OCI-LY7 (cell line): ENCODE results near the gene AKAP8L.
"Not testable (repeated sequence)": the region's sequence is repeated elsewhere in the genome, so short reads cannot be mapped to it uniquely, and the experiment has no call there.

Experiments
- CTCF ChIP-seq: fragments of 200-600 bp; sonication (generic); conservative IDR thresholded peaks from 2 replicates; pipeline ENCODE4 v1.5.1; 2014; ENCODE audit warnings: mild to moderate bottlenecking, antibody characterized with exemption, low read length, moderate library complexity, mixed read lengths
- EZH2phosphoT487 ChIP-seq: fragments of 200-600 bp; sonication (generic); IDR thresholded peaks from 2 replicates; pipeline ENCODE4 v1.6.1; 2018; ENCODE audit warnings: low read depth, borderline replicate concordance, mild to moderate bottlenecking, mixed run types, antibody characterized with exemption, low read length, moderate library complexity, mixed read lengths

GRCh38 chr19:15411351-15411750 is 7.4 kb downstream of the AKAP8L start:
- TF ChIP-seq CTCF, EZH2phosphoT487: not testable (repeated sequence)
